ENCODE results near the gene CCDC183.
"Not testable (repeated sequence)": the region's sequence is repeated elsewhere in the genome, so short reads cannot be mapped to it uniquely, and the experiment has no call there.

Gene CCDC183

GRCh38 chr9:136779808-136780207, 16.3 kb upstream of the CCDC183 start:
- Histone ChIP-seq H3K27me3 (ENCODE audit: insufficient read depth, insufficient read length) (peaks cover 15% of the 10 kb centered on the region), H3K36me3 (ENCODE audit: insufficient read depth, insufficient read length, low read length) (no peaks in the 10 kb centered on the region), H3K4me3 (ENCODE audit: insufficient read length, low read depth) (no peak overlapping the region), H3K4me1 (ENCODE audit: insufficient read depth, insufficient read length) (no peaks in the 10 kb centered on the region), H3K9ac (ENCODE audit: insufficient read length, low read depth) (no peak overlapping the region), H3K9me3 (ENCODE audit: insufficient read depth, low read length) (peaks cover under 1% of the 10 kb centered on the region; the same call in 1 of the 2 replicates)
- DNase-seq (ENCODE audit: low read depth, low spot score), result no peak
- TF ChIP-seq SUZ12 (IDR thresholded peaks at IDR 0.05; ENCODE audit: extremely low read depth, insufficient read depth, insufficient read length) (no peak), YY1 (IDR thresholded peaks at IDR 0.05; ENCODE audit: insufficient read depth, insufficient read length) (no peak), ZNF274 (IDR thresholded peaks at IDR 0.05; ENCODE audit: low read depth, low read length) (no peak)

GRCh38 chr9:136782452-136782851, 13.7 kb upstream of the CCDC183 start:
- Histone ChIP-seq H3K9me3 (ENCODE audit: insufficient read depth, low read length) (no peaks in the 10 kb centered on the region), H3K4me3 (ENCODE audit: insufficient read length, low read depth) (no peak overlapping the region), H3K27me3 (ENCODE audit: insufficient read depth, insufficient read length) (peaks cover 16% of the 10 kb centered on the region), H3K36me3 (ENCODE audit: insufficient read depth, insufficient read length, low read length) (no peaks in the 10 kb centered on the region), H3K4me1 (ENCODE audit: insufficient read depth, insufficient read length) (no peaks in the 10 kb centered on the region), H3K9ac (ENCODE audit: insufficient read length, low read depth) (no peak overlapping the region)
- TF ChIP-seq SUZ12 (IDR thresholded peaks at IDR 0.05; ENCODE audit: extremely low read depth, insufficient read depth, insufficient read length) (no peak), ZNF274 (IDR thresholded peaks at IDR 0.05; ENCODE audit: low read depth, low read length) (no peak), YY1 (IDR thresholded peaks at IDR 0.05; ENCODE audit: insufficient read depth, insufficient read length) (no peak)
- DNase-seq (ENCODE audit: low read depth, low spot score), result no peak

DNA sequence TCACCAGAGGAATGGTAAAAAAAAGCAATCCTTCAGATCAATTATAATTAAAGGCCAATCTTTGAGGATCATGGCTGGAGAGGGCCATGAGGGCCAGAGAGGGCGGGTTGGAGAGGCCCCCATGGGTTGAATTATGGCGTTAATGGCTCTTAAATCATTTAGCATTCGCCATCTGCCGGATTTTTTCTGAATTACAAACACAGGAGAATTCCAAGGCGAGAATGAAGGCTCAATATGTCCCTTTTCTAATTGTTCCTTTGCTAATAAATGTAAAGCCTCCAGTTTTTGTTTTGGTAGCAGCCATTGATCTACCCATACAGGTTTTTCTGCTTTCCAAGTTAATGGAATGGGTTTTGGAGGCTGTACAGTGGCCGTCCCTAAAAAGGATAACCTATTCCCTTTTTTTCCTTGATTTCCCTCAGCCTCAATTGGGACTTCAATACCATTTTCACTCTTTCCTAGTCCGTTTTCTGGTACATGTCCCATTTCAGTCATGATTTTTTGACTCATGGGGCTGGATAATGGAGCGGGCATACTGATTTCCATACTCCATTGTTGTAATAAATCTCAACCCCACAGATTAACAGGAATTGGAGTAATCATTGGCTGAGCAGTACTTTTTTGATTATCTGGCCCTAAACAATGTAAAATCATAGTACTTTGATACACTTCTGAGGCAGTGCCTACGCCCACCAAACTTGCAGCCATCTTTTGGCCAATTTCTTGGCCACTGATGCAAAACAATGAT, 11.7 kb upstream of the CCDC183 start:
- Histone ChIP-seq H3K9ac (ENCODE audit: insufficient read length, low read depth) (no peak overlapping the region), H3K9me3 (ENCODE audit: insufficient read depth, low read length) (no peaks in the 10 kb centered on the region), H3K27me3 (ENCODE audit: insufficient read depth, insufficient read length) (peaks cover 8% of the 10 kb centered on the region), H3K4me1 (ENCODE audit: insufficient read depth, insufficient read length) (no peaks in the 10 kb centered on the region), H3K36me3 (ENCODE audit: insufficient read depth, insufficient read length, low read length) (no peaks in the 10 kb centered on the region), H3K4me3 (ENCODE audit: insufficient read length, low read depth) (no peak overlapping the region)
- DNase-seq (ENCODE audit: low read depth, low spot score), result no peak
- TF ChIP-seq YY1 (IDR thresholded peaks at IDR 0.05; ENCODE audit: insufficient read depth, insufficient read length), result no peak
- TF ChIP-seq SUZ12 (IDR thresholded peaks at IDR 0.05; ENCODE audit: extremely low read depth, insufficient read depth, insufficient read length), result no peak
- TF ChIP-seq ZNF274 (IDR thresholded peaks at IDR 0.05; ENCODE audit: low read depth, low read length), result no peak

- Histone ChIP-seq H3K27me3 (ENCODE audit: insufficient read depth, insufficient read length) (peaks cover 8% of the 10 kb centered on the region), H3K4me1 (ENCODE audit: insufficient read depth, insufficient read length) (no peaks in the 10 kb centered on the region), H3K9me3 (ENCODE audit: insufficient read depth, low read length) (no peaks in the 10 kb centered on the region), H3K36me3 (ENCODE audit: insufficient read depth, insufficient read length, low read length) (no peaks in the 10 kb centered on the region), H3K4me3 (ENCODE audit: insufficient read length, low read depth) (no peak overlapping the region), H3K9ac (ENCODE audit: insufficient read length, low read depth) (no peak overlapping the region)
- TF ChIP-seq YY1 (IDR thresholded peaks at IDR 0.05; ENCODE audit: insufficient read depth, insufficient read length), result no peak
- no peak for TF ChIP-seq ZNF274 (IDR thresholded peaks at IDR 0.05; ENCODE audit: low read depth, low read length)
- DNase-seq (ENCODE audit: low read depth, low spot score), result no peak
Observed at GRCh38 chr9:136784997-136785361, 11.2 kb upstream of the CCDC183 start.

- H3K27me3 ChIP-seq (ENCODE audit: insufficient read depth, insufficient read length); H3K9me3 ChIP-seq (ENCODE audit: insufficient read depth, low read length); H3K9ac ChIP-seq (ENCODE audit: insufficient read length, low read depth); H3K36me3 ChIP-seq (ENCODE audit: insufficient read depth, insufficient read length, low read length); H3K4me1 ChIP-seq (ENCODE audit: insufficient read depth, insufficient read length); H3K4me3 ChIP-seq (ENCODE audit: insufficient read length, low read depth); DNase-seq (ENCODE audit: low read depth, low spot score): not testable (repeated sequence)
Observed at GRCh38 chr9:136785565-136786355, 10.4 kb upstream of the CCDC183 start.

- H3K4me3 ChIP-seq (ENCODE audit: insufficient read length, low read depth), result no peak overlapping the region
- no peak overlapping the region for H3K9ac ChIP-seq (ENCODE audit: insufficient read length, low read depth)
- TF ChIP-seq YY1 (IDR thresholded peaks at IDR 0.05; ENCODE audit: insufficient read depth, insufficient read length), result no peak
- no peak for TF ChIP-seq ZNF274 (IDR thresholded peaks at IDR 0.05; ENCODE audit: low read depth, low read length)
- no peak for TF ChIP-seq SUZ12 (IDR thresholded peaks at IDR 0.05; ENCODE audit: extremely low read depth, insufficient read depth, insufficient read length)
- H3K4me1 ChIP-seq (ENCODE audit: insufficient read depth, insufficient read length), result no peaks in the 10 kb centered on the region
- H3K27me3 ChIP-seq (ENCODE audit: insufficient read depth, insufficient read length), result peaks cover 8% of the 10 kb centered on the region
- H3K36me3 ChIP-seq (ENCODE audit: insufficient read depth, insufficient read length, low read length), result no peaks in the 10 kb centered on the region
- no peaks in the 10 kb centered on the region for H3K9me3 ChIP-seq (ENCODE audit: insufficient read depth, low read length)
- no peak for DNase-seq (ENCODE audit: low read depth, low spot score)
Observed at GRCh38 chr9:136786451-136786850, 9.7 kb upstream of the CCDC183 start.

DNA sequence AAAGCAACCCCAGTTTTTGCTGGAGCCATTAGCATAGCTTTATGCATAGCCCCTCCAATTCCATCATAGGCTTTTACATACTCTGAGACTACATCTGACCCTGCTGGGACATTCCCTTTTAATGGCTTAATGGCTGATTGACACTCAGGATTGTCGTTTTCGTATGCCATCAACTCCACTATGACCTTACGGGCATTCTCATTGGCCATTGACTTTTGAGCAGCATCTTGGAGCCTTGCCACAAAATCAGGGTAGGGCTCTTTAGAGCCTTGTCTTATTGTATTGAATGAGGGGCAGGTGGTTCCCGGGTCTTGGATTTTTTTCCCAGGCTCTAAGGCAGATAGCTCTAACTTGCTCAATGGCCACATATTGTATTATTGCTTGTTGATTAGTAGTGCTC, 9.2 kb upstream of the CCDC183 start:
- H3K9ac ChIP-seq (ENCODE audit: insufficient read length, low read depth); H3K9me3 ChIP-seq (ENCODE audit: insufficient read depth, low read length); DNase-seq (ENCODE audit: low read depth, low spot score); H3K36me3 ChIP-seq (ENCODE audit: insufficient read depth, insufficient read length, low read length); H3K27me3 ChIP-seq (ENCODE audit: insufficient read depth, insufficient read length); H3K4me3 ChIP-seq (ENCODE audit: insufficient read length, low read depth); H3K4me1 ChIP-seq (ENCODE audit: insufficient read depth, insufficient read length): not testable (repeated sequence)
